Measurements from ENCODE around the gene LHFPL6. TPM values are rescaled to one million over a fixed set of nuclear protein-coding genes. Genes with fewer than 3 reads are reported as not detected.

LHFPL6 gene
- total RNA-seq, 2 donors from 2014 or later = 1.1 to 7.5 TPM

DNA sequence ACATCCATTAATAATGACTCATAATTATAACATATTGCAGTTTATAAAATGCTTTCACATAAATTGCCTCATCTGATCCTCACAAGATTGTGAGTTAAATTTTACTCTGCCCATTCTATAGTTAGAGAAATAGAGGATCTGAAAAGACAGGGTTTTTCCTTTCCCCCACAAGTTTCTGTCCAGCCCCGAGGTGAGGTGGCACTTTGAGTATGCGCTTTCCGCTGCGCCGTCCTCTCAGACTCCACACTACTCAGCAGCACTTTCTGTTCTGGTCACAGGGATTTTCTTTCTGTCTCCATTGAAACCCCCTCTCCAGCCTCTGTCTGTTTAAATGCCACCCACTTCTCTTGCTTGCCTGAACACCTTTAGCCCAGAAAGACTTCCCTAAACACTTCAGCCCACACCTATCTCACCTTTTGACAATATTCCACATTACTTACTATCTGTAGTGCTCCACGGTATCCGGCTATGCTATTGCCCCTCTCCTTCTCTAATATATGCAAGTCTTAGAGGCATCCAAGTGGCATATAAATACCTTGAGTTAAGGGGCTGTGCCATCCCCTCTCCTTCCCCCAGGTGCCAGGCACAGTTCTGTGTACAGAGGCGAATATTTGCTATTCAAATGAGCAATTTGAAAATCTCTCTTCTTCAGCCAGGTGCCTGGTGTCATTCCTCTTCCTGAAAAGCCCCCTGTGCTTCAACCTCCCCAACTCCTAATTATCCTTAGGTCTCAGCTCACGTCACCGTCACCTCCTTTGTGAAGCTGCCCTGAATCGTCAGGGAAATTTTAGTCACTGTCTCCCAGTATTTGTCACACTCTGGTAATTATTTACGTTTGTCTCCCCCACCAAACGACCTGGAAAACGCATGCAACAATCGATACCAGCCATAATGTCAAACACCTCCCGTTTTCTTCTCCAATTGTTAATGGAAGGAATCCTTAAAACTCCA, 296.1 kb downstream of the LHFPL6 start:
- Mint-ChIP-seq H3K4me3 (peak overlapping the region; percentile 29), H3K27me3 (peaks cover 4% of the 10 kb centered on the region), H3K4me1 (peaks cover 7% of the 10 kb centered on the region), H3K27ac (peak overlapping the region; percentile 73), H3K9me3 (no peaks in the 10 kb centered on the region), H3K36me3 (ENCODE audit: low read depth) (no peaks in the 10 kb centered on the region)
- peak; percentile 93 for ATAC-seq (replicated peaks)

DNA sequence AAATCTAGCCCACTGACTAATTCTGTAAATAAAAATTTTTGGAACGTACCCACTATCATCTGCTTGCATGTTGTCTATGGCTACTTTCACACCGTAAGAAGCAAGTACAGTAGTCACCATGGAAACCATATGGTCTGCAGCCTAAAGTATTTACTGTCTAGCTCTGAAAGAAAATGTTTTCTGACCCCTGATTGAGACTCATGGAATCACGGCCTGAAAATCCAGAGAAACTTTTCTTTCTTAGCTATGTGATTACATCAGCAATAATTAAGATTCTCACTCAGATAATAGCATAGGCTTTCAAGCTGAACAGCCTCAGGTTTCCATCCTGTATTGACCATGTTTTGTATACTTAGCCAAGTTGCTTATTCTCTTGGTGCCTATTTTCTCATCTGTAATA, 300.2 kb downstream of the LHFPL6 start:
- no peak for ATAC-seq (replicated peaks)
- Mint-ChIP-seq H3K4me3 (no peak overlapping the region), H3K4me1 (peaks cover 7% of the 10 kb centered on the region), H3K27me3 (peaks cover 4% of the 10 kb centered on the region), H3K27ac (no peak overlapping the region), H3K9me3 (no peaks in the 10 kb centered on the region), H3K36me3 (ENCODE audit: low read depth) (no peaks in the 10 kb centered on the region)

DNA sequence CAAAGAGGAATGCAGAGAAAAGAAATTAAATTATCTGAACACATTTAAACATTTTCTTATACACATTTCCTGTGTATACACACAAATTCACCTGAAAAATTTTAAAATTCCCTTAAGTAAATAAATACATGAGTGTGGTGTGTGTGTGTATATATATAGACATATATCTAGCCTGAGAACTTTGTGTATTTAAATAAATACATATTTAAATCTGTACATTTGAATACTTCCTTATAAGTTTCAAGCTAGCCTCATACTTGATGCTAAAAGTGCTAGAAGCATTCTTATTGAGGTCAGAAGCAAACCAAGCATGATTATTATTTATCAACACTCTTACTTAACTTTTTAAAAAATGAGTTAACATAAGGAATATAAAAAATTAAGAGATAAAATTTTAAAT, 304.0 kb downstream of the LHFPL6 start:
- Mint-ChIP-seq H3K27ac (no peak overlapping the region), H3K9me3 (peaks cover 4% of the 10 kb centered on the region), H3K36me3 (ENCODE audit: low read depth) (no peaks in the 10 kb centered on the region), H3K4me1 (no peaks in the 10 kb centered on the region), H3K4me3 (no peak overlapping the region), H3K27me3 (no peaks in the 10 kb centered on the region)
- ATAC-seq (replicated peaks) = no peak

DNA sequence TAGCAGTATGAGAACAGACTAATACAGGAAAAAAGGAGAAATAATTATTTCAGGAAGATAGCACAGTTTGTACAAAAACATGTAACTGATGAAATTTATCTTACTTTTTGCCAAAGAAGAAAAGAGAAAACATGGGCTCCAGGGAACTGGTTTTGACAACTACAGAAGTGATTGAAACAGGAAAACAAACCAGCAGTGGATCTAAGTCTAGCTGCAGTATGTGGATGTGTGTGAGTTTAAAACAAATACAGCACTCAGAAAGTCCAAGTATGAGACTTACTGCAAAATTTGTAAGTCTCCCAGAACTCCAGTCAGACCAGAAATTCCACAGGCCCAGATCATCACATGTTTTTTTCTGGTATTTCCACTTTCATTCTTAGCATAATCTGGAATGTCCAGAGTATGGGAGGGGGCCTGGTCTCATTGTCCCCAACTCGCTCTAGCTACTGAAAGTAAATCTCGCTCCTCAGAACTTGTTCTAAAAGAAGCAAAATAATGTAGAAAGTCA, 305.3 kb downstream of the LHFPL6 start:
- no peaks in the 10 kb centered on the region for H3K27me3 Mint-ChIP-seq
- no peaks in the 10 kb centered on the region for H3K36me3 Mint-ChIP-seq (ENCODE audit: low read depth)
- H3K27ac Mint-ChIP-seq = no peak overlapping the region
- ATAC-seq (replicated peaks) = no peak
- no peaks in the 10 kb centered on the region for H3K4me1 Mint-ChIP-seq
- no peak overlapping the region for H3K4me3 Mint-ChIP-seq
- H3K9me3 Mint-ChIP-seq = peaks cover 4% of the 10 kb centered on the region

DNA sequence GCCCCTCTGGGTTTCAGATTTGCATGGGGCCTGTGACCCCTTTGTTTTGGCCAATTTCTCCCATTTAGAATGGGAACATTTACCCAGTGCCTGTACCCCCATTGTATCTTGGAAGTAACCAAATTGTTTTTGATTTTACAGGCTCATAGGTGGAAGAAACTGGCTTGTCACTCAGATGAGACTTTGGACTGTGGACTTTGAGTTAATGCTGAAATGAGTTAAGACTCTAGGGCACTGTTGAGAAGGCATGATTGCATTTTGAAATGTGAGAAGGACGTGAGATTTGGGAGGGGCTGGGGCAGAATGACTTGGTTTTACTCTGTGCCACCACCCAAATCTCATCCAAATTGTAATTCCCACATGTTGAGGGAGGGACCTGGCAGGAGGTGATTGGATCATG, 306.0 kb downstream of the LHFPL6 start:
- H3K27ac Mint-ChIP-seq = no peak overlapping the region
- H3K4me3 Mint-ChIP-seq = no peak overlapping the region
- H3K27me3 Mint-ChIP-seq = no peaks in the 10 kb centered on the region
- H3K36me3 Mint-ChIP-seq (ENCODE audit: low read depth) = no peaks in the 10 kb centered on the region
- H3K4me1 Mint-ChIP-seq = no peaks in the 10 kb centered on the region
- no peak for ATAC-seq (replicated peaks)
- peaks cover 4% of the 10 kb centered on the region for H3K9me3 Mint-ChIP-seq

DNA sequence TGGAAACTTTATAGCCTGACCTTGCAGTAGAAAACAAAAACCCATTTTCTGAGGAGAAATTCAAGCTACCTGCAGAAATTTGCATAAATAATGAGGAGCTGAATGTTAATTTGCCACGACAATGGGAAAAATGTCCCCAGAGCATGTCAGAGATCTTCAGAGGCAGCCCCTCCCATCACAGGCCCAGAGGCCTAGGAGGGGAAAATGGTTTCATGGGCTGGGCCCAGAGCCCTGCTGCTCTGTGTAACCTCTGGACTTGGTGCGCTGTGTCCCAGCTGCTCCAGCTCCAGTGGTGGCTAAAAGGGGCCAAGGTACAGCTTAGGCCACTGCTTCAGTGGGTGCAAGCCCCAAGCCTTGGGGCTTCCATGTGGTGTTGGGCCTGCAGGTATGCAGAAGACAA, 306.8 kb downstream of the LHFPL6 start:
- Mint-ChIP-seq H3K9me3 (peaks cover 4% of the 10 kb centered on the region), H3K4me1 (no peaks in the 10 kb centered on the region), H3K27me3 (no peaks in the 10 kb centered on the region), H3K27ac (no peak overlapping the region), H3K36me3 (ENCODE audit: low read depth) (no peaks in the 10 kb centered on the region), H3K4me3 (no peak overlapping the region)
- ATAC-seq (replicated peaks) = no peak

Other genes starting within 250 kb of the LHFPL6 start
- 10 to 100 TPM; 31.3 to 47.3 TPM for gene COG6, start 52.5 kb upstream of the LHFPL6 start, total RNA-seq

Measured in activated T-helper 17 cell treated with anti-CD3 and anti-CD28 coated beads, Interleukin-2, amount 50 U/mL, for 72 hours (primary cell).